ENCODE measurements around the gene SMAD6.

DNA sequence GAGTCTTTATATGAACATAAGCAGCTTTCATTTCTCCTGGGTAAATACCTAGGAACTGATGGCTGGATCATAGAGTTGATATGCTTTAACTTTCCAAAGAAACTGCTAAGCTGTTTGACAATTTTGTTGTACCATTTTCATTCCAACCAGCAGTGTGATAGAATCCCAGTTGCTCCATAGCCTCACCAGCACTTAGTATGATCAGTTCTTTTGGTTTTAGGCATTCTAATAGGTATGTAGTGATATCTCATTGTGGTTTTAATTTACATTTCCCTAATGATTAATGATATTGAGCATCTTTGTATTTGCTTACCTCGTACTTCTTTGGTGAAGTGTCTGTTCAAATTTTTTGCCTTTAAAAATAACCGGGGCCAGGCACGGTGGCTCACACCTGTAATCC lies 38.4 kb upstream of the SMAD6 start:
- TF ChIP-seq, protein P1, sequence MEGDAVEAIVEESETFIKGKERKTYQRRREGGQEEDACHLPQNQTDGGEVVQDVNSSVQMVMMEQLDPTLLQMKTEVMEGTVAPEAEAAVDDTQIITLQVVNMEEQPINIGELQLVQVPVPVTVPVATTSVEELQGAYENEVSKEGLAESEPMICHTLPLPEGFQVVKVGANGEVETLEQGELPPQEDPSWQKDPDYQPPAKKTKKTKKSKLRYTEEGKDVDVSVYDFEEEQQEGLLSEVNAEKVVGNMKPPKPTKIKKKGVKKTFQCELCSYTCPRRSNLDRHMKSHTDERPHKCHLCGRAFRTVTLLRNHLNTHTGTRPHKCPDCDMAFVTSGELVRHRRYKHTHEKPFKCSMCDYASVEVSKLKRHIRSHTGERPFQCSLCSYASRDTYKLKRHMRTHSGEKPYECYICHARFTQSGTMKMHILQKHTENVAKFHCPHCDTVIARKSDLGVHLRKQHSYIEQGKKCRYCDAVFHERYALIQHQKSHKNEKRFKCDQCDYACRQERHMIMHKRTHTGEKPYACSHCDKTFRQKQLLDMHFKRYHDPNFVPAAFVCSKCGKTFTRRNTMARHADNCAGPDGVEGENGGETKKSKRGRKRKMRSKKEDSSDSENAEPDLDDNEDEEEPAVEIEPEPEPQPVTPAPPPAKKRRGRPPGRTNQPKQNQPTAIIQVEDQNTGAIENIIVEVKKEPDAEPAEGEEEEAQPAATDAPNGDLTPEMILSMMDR (IDR thresholded peaks at IDR 0.05) = no peak
- no peak for TF ChIP-seq EP300 (IDR thresholded peaks at IDR 0.05)
